B cell (primary cell): ENCODE results near the gene ZSWIM6.

Source experiments
- CTCF ChIP-seq: fragments of 200-600 bp; IDR thresholded peaks from one replicate; pipeline ENCODE4 v1.8.0; 2022; ENCODE audit warnings: antibody characterized with exemption, mild to moderate bottlenecking
- EZH2 ChIP-seq: IDR thresholded peaks from 2 replicates; pipeline ENCODE4 v1.6.1; 2012; ENCODE audit warnings: borderline replicate concordance, low read depth, mild to moderate bottlenecking, moderate library complexity, low read length; ENCODE audit not compliant: insufficient read depth, poor library complexity, severe bottlenecking

- TF ChIP-seq CTCF (no peak), EZH2 (no peak)
Observed at GRCh38 chr5:61371474-61371873, 39.4 kb downstream of the ZSWIM6 start.
